Epithelial cell of esophagus (primary cell): ENCODE results near the gene CFAP141.
"Not testable (repeated sequence)": the region's sequence is repeated elsewhere in the genome, so short reads cannot be mapped to it uniquely, and the experiment has no call there.

ENCODE experiments used
- DNase-seq: peaks from one replicate; pipeline ENCODE4 v3.0.0; 2010; ENCODE audit warnings: low read depth
- H3K4me3 ChIP-seq: 2 replicates; pipeline ENCODE4 v1.5.1; 2011; ENCODE audit warnings: mild to moderate bottlenecking, low read length, control low read depth
- TF ChIP-seq, protein P1 (sequence below): IDR thresholded peaks from 2 replicates; pipeline ENCODE4 v1.5.1; 2011; ENCODE audit warnings: low read depth, mild to moderate bottlenecking, low read length, control low read depth, inconsistent platforms; ENCODE audit not compliant: insufficient read depth; ENCODE audit errors: missing control alignments

The CFAP141 gene

DNA sequence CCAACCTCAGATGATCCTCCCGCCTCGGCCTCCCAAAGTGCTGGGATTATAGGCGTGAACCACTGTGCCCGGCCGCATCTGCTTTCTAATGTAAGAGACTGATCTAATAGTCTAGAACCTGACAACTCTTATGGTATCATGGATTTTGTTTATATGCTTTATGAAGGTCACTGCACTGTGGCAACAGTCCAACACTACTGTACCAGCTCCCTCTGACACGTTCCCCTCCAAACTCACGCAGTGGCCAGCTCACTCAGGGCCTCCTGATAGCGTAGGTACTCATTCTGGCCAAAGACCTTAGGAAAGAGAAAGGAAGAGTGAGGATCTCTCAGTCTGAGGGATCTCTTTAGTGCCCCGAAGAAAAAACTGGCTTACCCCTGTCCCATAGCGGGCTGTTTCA is 6.0 kb upstream of the CFAP141 start:
- TF ChIP-seq, protein P1, sequence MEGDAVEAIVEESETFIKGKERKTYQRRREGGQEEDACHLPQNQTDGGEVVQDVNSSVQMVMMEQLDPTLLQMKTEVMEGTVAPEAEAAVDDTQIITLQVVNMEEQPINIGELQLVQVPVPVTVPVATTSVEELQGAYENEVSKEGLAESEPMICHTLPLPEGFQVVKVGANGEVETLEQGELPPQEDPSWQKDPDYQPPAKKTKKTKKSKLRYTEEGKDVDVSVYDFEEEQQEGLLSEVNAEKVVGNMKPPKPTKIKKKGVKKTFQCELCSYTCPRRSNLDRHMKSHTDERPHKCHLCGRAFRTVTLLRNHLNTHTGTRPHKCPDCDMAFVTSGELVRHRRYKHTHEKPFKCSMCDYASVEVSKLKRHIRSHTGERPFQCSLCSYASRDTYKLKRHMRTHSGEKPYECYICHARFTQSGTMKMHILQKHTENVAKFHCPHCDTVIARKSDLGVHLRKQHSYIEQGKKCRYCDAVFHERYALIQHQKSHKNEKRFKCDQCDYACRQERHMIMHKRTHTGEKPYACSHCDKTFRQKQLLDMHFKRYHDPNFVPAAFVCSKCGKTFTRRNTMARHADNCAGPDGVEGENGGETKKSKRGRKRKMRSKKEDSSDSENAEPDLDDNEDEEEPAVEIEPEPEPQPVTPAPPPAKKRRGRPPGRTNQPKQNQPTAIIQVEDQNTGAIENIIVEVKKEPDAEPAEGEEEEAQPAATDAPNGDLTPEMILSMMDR = no peak
- no peak overlapping the region for H3K4me3 ChIP-seq
- DNase-seq = no peak

DNA sequence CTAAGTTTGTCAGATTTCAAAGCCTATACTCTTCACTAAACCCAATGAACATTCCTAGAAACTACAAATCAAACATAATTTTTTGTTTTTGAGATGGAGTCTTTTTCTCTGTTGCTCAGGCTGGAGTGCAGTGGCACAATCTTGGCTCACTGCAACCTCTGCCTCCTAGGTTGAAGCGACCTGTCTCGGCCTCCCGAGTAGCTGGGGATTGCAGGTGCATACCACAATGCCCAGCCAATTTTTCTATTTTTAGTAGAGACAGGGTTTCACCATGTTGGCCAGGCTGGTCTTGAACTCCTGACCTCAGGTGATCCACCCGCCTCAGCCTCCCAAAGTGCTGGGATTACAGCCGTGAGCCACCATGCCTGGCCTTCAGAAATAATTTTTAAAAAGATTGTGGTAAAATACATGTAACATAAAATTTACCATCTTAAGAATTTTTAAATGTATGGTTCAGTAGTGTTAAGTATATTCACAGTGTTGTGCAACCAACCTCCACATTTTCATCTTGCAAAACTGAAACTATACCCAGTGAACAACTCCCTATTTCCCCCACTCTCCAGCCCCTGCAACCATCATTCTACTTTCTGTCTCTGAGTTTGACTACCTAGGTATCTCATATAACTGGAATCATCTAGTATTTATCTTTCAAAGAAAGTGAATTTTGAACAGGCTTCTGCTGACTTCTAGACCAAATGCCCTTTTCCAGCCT is 2.7 kb upstream of the CFAP141 start:
- TF ChIP-seq, protein P1 = no peak
- no peak for DNase-seq
- H3K4me3 ChIP-seq = no peak overlapping the region

DNA sequence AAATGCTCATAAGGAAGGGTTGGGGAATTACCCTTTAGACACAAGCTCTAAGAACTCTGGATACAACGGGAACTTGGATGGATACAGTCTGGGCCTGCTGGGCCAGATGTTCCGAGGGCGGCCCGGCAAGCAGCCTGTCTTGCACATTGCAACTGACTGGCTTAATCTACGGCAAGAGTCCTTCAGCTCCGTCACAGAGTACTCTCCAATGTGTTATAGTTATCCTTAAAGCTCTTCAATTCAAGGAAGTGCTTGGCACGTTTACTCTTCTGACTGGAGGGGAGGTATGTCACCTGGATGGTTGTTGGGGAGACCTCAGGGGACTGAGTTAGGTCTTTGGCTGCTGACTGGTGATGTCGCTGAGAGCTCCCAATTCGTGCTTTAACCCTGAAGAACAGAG is 1.1 kb upstream of the CFAP141 start:
- TF ChIP-seq, protein P1 = no peak
- H3K4me3 ChIP-seq = no peak overlapping the region

DNA sequence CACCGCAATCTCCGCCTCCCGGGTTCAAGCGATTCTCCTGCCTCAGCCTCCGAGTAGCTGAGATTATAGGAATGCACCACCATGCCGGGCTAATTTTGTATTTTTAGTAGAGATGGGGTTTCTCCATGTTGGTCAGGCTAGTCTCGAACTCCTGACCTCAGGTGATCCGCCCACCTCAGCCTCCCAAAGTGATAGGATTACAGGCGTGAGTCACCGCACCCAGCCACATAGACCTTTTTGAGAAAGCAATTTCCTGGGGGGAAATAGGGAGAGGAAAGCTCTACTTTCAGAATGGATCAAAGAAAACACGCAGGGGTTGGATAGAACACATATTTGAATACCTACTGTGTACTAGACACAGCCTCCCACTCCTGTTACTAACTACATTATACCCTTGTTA is 355 bp downstream of the CFAP141 start:
- H3K4me3 ChIP-seq, DNase-seq: not testable (repeated sequence)

More for the DNA sequence above, 1.1 kb upstream of the CFAP141 start:
- no peak for DNase-seq

DNA sequence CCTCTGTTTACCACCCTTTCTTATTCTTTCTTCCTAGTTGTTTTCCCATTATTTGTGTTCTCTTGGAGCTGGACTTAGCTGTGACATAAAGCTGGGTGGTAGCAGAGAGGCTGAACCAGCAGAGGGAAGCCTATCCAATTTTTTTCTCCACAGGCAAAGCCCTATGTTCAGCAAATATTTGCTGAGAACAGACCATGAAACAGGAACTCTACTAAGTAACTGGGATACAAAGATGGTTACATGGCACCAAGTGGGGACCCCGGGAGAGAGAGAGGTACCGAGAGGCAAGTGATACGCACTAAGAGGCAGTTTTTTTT is 6.6 kb downstream of the CFAP141 start:
- H3K4me3 ChIP-seq = no peak overlapping the region
- TF ChIP-seq, protein P1 = no peak
- no peak for DNase-seq

DNA sequence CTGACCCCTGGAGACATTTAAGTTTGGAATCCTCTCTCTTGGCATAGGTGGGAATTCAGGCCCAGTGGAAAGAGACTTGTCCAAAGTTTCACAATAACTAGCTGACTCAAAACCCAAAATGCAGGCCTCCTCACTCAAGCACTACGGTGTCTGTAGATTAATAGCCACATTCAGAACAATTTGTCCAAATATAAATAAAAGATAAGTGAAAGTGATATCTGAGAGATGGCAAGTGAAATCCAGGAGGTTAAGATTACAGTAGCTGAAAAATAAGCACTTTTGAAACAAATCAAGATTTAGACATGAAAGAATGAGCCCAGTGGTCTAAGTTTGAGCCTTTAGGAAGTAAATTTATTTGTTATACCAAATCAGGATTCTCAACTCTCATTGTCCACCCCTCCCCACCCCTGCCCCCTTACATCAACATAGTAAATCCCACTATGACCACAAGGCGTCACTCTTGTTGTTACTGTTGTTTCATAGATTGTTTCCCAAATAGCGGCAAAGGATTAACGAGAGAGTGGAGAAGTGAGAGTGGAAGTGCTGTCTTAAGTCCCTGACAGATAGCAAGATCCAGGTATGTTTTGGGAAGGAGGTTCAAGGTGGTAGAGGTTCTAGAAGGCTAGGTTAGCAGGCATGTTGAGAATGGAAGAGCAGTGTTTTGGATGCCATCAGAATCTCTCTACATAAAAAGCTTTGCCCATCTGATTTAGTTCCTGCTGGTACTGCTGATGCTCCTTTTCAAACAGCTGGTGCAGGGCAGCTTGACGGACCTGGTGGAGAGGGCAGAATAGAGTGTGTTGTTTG is 7.2 kb downstream of the CFAP141 start:
- DNase-seq = peak; percentile 65
- TF ChIP-seq, protein P1 = peak; percentile 58
- no peak overlapping the region for H3K4me3 ChIP-seq

DNA sequence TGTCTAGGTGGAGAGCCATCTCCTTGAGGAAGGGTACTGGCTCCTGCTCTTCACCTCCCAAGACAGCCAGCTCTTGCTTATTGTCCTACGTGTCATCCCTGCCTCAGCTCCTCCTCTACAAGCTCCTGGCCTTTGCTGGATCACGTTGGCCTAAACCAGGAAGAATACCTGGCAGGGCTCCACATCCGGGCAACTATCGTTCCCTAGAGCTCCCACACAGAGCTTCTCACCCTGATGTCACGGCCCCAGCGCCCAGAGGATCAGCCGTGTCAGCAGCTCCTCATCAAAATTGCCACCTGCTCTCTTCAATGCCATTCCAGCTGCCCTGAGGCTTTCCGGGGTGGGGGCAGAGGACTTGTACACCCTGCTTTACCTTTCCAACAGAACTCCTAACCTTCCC is 12.3 kb downstream of the CFAP141 start:
- peak; percentile 69 for DNase-seq
- TF ChIP-seq, protein P1 = no peak
- H3K4me3 ChIP-seq = no peak overlapping the region
